ENCODE results near the gene CNN2. TPM values are rescaled to one million over a fixed set of nuclear protein-coding genes. Genes with fewer than 3 reads are reported as not detected.

The CNN2 gene
- total and polyA plus RNA-seq, 9 of the 15 experiments (the other 6 are each of a cell fraction or from before 2014, with no cell fraction given), result 12.1 to 174 (median 52.7) TPM

DNA sequence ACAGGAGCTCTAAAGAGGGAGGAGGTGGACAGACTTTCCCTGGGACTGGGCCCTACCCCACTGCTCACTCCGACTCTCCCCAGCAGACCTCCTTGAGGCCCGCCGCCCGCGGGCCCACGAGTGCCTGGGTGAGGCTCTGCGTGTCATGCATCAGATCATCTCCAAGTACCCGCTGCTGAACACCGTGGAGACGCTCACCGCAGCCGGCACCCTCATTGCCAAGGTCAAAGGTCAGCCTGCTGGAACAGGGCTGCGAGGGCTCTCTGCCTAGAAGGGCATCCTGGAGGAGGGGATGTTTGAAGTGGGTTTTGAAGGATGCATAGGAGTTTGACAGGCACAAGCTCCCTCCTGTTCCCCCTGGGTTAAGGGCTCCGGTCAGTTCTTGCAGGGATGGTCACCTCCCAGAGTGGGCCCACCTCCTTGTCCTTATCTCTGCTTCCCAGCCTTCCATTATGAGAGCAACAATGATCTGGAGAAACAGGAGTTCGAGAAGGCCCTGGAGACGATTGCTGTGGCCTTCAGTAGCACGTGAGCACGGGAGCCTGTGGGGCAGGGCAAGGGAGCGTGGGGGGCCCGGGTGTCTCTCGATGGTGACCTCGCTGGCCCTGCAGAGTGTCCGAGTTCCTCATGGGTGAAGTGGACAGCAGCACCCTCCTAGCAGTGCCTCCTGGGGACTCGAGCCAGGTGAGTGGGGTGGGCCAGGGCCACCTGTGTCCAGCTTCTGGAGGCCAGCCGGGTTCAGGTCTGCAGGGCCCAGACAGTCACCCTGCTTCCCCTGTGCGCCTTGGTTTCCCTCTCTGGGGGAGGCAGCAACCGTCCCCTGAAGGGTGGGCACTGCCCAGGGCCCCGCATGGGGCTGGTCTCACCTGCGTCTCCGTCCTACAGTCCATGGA lies 46.9 kb downstream of the CNN2 start (continued):
- TF ChIP-seq, protein P1, sequence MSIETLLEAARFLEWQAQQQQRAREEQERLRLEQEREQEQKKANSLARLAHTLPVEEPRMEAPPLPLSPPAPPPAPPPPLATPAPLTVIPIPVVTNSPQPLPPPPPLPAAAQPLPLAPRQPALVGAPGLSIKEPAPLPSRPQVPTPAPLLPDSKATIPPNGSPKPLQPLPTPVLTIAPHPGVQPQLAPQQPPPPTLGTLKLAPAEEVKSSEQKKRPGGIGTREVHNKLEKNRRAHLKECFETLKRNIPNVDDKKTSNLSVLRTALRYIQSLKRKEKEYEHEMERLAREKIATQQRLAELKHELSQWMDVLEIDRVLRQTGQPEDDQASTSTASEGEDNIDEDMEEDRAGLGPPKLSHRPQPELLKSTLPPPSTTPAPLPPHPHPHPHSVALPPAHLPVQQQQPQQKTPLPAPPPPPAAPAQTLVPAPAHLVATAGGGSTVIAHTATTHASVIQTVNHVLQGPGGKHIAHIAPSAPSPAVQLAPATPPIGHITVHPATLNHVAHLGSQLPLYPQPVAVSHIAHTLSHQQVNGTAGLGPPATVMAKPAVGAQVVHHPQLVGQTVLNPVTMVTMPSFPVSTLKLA (conservative IDR thresholded peaks at IDR 0.05), result peak in 1 of 2 experiments; percentile 78; a peak in 2 of 4 replicates
- TF ChIP-seq POLR2H (tag; IDR thresholded peaks at IDR 0.05; ENCODE audit: low read depth) (no peak), ARID1B (IDR thresholded peaks at IDR 0.05) (peak; percentile 89), ZFPM2 (CRISPR knock-in tag; IDR thresholded peaks at IDR 0.05) (no peak), CTBP1 (IDR thresholded peaks at IDR 0.05; ENCODE audit: borderline replicate concordance) (peak; percentile 65; the same call in 1 of the 2 replicates), GTF2A2 (tag; IDR thresholded peaks at IDR 0.05) (no peak), IFI16 (CRISPR knock-in tag; IDR thresholded peaks at IDR 0.05) (no peak), ZNF444 (CRISPR knock-in tag; IDR thresholded peaks at IDR 0.05) (no peak), HMGN3 (IDR thresholded peaks at IDR 0.05; ENCODE audit: borderline replicate concordance, extremely low read depth, insufficient read length, low read depth, low read length) (peak; percentile 36), ZNF263 (CRISPR knock-in tag; IDR thresholded peaks at IDR 0.05; ENCODE audit: borderline replicate concordance) (no peak), SMARCE1 (IDR thresholded peaks at IDR 0.05) (peak; percentile 65), CCNT2 (IDR thresholded peaks at IDR 0.05; ENCODE audit: borderline replicate concordance, extremely low read depth, insufficient read length, low read depth, low read length) (peak; percentile 45), SOX6 (IDR thresholded peaks at IDR 0.05) (peak; percentile 94), ASH1L (IDR thresholded peaks at IDR 0.05; ENCODE audit: borderline replicate concordance, low read depth, partially characterized antibody) (no peak), ZNF347 (CRISPR knock-in tag; IDR thresholded peaks at IDR 0.05; ENCODE audit: low read depth) (no peak)
- TF ChIP-seq, protein P2, sequence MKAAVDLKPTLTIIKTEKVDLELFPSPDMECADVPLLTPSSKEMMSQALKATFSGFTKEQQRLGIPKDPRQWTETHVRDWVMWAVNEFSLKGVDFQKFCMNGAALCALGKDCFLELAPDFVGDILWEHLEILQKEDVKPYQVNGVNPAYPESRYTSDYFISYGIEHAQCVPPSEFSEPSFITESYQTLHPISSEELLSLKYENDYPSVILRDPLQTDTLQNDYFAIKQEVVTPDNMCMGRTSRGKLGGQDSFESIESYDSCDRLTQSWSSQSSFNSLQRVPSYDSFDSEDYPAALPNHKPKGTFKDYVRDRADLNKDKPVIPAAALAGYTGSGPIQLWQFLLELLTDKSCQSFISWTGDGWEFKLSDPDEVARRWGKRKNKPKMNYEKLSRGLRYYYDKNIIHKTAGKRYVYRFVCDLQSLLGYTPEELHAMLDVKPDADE (conservative IDR thresholded peaks at IDR 0.05; ENCODE audit: control insufficient read depth, low read depth, low read length), result peak; percentile 40; the same call in 1 of the 2 replicates
- TF ChIP-seq, protein P3, sequence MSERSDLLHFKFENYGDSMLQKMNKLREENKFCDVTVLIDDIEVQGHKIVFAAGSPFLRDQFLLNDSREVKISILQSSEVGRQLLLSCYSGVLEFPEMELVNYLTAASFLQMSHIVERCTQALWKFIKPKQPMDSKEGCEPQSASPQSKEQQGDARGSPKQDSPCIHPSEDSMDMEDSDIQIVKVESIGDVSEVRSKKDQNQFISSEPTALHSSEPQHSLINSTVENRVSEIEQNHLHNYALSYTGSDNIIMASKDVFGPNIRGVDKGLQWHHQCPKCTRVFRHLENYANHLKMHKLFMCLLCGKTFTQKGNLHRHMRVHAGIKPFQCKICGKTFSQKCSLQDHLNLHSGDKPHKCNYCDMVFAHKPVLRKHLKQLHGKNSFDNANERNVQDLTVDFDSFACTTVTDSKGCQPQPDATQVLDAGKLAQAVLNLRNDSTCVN (CRISPR knock-in tag; IDR thresholded peaks at IDR 0.05), result no peak
- TF ChIP-seq, protein P4, sequence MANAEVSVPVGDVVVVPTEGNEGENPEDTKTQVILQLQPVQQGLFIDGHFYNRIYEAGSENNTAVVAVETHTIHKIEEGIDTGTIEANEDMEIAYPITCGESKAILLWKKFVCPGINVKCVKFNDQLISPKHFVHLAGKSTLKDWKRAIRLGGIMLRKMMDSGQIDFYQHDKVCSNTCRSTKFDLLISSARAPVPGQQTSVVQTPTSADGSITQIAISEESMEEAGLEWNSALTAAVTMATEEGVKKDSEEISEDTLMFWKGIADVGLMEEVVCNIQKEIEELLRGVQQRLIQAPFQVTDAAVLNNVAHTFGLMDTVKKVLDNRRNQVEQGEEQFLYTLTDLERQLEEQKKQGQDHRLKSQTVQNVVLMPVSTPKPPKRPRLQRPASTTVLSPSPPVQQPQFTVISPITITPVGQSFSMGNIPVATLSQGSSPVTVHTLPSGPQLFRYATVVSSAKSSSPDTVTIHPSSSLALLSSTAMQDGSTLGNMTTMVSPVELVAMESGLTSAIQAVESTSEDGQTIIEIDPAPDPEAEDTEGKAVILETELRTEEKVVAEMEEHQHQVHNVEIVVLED (CRISPR knock-in tag; IDR thresholded peaks at IDR 0.05), result no peak
